HUES48 (cell line): ENCODE measurements around the gene PCDH11Y.
"Not testable (repeated sequence)": the region's sequence is repeated elsewhere in the genome, so short reads cannot be mapped to it uniquely, and the experiment has no call there.

Experiments used
- H3K27ac ChIP-seq: one replicate; pipeline ENCODE4 v1.7.0; 2013; ENCODE audit warnings: low read depth, low read length, inconsistent platforms
- H3K27me3 ChIP-seq: 2 replicates; pipeline ENCODE4 v1.6.1; 2013; ENCODE audit warnings: mild to moderate bottlenecking, low read length; ENCODE audit not compliant: control insufficient read depth, insufficient read depth
- H3K36me3 ChIP-seq: 2 replicates; pipeline ENCODE4 v1.6.1; 2013; ENCODE audit warnings: low read length; ENCODE audit not compliant: control insufficient read depth, insufficient read depth
- H3K4me1 ChIP-seq: 2 replicates; pipeline ENCODE4 v1.6.1; 2013; ENCODE audit warnings: mild to moderate bottlenecking, low read length; ENCODE audit not compliant: control insufficient read depth, insufficient read depth
- H3K4me3 ChIP-seq: 2 replicates; pipeline ENCODE4 v1.5.1; 2013; ENCODE audit warnings: mild to moderate bottlenecking, low read depth, low read length
- H3K9ac ChIP-seq: 2 replicates; pipeline ENCODE4 v1.6.1; 2013; ENCODE audit warnings: mild to moderate bottlenecking, low read depth, low read length, moderate library complexity
- H3K9me3 ChIP-seq: 2 replicates; pipeline ENCODE4 v1.6.1; 2013; ENCODE audit warnings: low read length; ENCODE audit not compliant: control insufficient read depth, insufficient read depth

Gene PCDH11Y

GRCh38 chrY:5543705-5544104 is 543.6 kb downstream of the PCDH11Y start:
- H3K9ac ChIP-seq, H3K27me3 ChIP-seq, H3K4me1 ChIP-seq: not testable (repeated sequence)

GRCh38 chrY:5638589-5638988 is 638.5 kb downstream of the PCDH11Y start:
- not testable (repeated sequence) for H3K27ac ChIP-seq, H3K27me3 ChIP-seq, H3K9ac ChIP-seq, H3K9me3 ChIP-seq, H3K36me3 ChIP-seq, H3K4me1 ChIP-seq, H3K4me3 ChIP-seq

More at GRCh38 chrY:5543705-5544104, 543.6 kb downstream of the PCDH11Y start:
- H3K36me3 ChIP-seq, H3K9me3 ChIP-seq, H3K27ac ChIP-seq, H3K4me3 ChIP-seq: not testable (repeated sequence)

GRCh38 chrY:5679265-5679664 is 679.2 kb downstream of the PCDH11Y start:
- H3K4me3 ChIP-seq, H3K27ac ChIP-seq, H3K27me3 ChIP-seq, H3K9me3 ChIP-seq, H3K9ac ChIP-seq, H3K36me3 ChIP-seq, H3K4me1 ChIP-seq: not testable (repeated sequence)

- H3K27me3 ChIP-seq, H3K27ac ChIP-seq, H3K36me3 ChIP-seq, H3K4me3 ChIP-seq, H3K9ac ChIP-seq, H3K4me1 ChIP-seq, H3K9me3 ChIP-seq: not testable (repeated sequence)
These were observed 708.6 kb downstream of the PCDH11Y start for GRCh38 chrY:5708727-5709126.

GRCh38 chrY:5709788-5710381 is 709.8 kb downstream of the PCDH11Y start:
- not testable (repeated sequence) for H3K36me3 ChIP-seq, H3K27me3 ChIP-seq, H3K9me3 ChIP-seq, H3K4me1 ChIP-seq, H3K9ac ChIP-seq, H3K4me3 ChIP-seq, H3K27ac ChIP-seq

- H3K4me3 ChIP-seq, H3K27me3 ChIP-seq, H3K36me3 ChIP-seq, H3K9ac ChIP-seq, H3K9me3 ChIP-seq, H3K4me1 ChIP-seq, H3K27ac ChIP-seq: not testable (repeated sequence)
These were observed 761.3 kb downstream of the PCDH11Y start for GRCh38 chrY:5761403-5761802.

- H3K36me3 ChIP-seq, H3K9me3 ChIP-seq, H3K27me3 ChIP-seq, H3K27ac ChIP-seq, H3K9ac ChIP-seq, H3K4me3 ChIP-seq, H3K4me1 ChIP-seq: not testable (repeated sequence)
These were observed 776.4 kb downstream of the PCDH11Y start for GRCh38 chrY:5776485-5776884.
